ENCODE measurements around the gene PCGF2. TPM values are rescaled to one million over a fixed set of nuclear protein-coding genes. Genes with fewer than 3 reads are reported as not detected.

The PCGF2 gene
- total RNA-seq, 6 donors from 2014 or later: 14.6 to 51.7 (median 31.9) TPM

DNA sequence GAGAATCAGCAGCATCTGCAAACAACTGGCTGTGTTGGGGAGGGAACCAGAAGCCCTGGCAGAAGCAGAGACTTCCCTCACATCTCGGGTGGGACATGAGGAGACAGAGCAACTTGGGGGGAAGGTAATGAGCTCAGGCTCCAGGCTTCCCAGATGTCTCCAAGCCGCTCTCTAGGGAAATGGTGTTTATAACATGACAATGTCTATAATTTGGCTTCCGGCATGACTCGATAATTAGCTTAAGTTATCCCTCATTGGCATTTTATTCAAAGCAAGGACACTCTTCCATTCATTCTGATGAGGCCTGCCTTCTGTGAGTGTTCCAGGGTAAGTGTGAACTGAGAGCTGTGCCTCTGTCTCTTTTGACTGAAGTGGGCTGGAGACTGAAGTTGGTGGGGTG is 57.8 kb downstream of the PCGF2 start:
- H3K36me3 ChIP-seq: no peaks in the 10 kb centered on the region
- TF ChIP-seq EP300 (IDR thresholded peaks at IDR 0.05) (no peak), CTCF (IDR thresholded peaks at IDR 0.05) (no peak), POLR2AphosphoS5 (IDR thresholded peaks at IDR 0.05) (no peak), POLR2A (IDR thresholded peaks at IDR 0.05) (no peak)
- no peak for DNase-seq
- 79 to 82% methylated on average over 4 of the region's 4 CpGs for WGBS, 2 donors
- H3K4me1 ChIP-seq: peaks cover 5 to 19% (median 12%) of the 10 kb centered on the region in 4 donors
- H3K27me3 ChIP-seq: no peaks in the 10 kb centered on the region
- no peak overlapping the region for H3K4me3 ChIP-seq
- ATAC-seq (ENCODE audit: low FRiP score in 2 of 2): no peak
- H3K9me3 ChIP-seq: no peaks in the 10 kb centered on the region
- H3K27ac ChIP-seq: peak overlapping the region in 2 of 4 donors; percentile 17 to 48

DNA sequence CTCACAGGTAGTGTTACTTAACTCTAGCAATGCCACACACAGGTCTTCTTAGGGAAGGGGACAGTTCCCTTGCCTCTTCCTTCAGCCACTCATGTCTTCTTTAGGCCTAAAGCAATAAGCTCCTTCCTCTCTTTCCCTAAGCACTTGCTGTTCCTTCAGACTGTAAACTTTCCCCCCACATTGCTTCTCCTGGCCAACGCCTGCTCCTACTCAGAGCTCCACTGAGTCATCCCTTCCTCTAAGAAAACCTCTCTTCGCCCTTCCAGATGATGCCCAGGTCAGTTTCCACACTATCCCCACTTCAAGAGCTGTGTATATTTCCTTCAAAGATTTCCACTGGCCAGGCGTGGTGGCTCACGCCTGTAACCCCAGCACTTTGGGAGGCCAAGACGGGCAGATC is 60.9 kb downstream of the PCGF2 start:
- Histone ChIP-seq H3K27ac (no peak overlapping the region), H3K36me3 (no peaks in the 10 kb centered on the region), H3K9me3 (no peaks in the 10 kb centered on the region), H3K27me3 (no peaks in the 10 kb centered on the region), H3K4me3 (no peak overlapping the region), H3K4me1 (peaks cover 0 to 10% (median 0%) of the 10 kb centered on the region in 4 donors)
- WGBS, 2 donors: 90 to 94% methylated on average over 5 of the region's 5 CpGs
- ATAC-seq (ENCODE audit: low FRiP score in 2 of 2) (no peak), DNase-seq (no peak)
- TF ChIP-seq POLR2A (IDR thresholded peaks at IDR 0.05) (no peak), CTCF (IDR thresholded peaks at IDR 0.05) (no peak), POLR2AphosphoS5 (IDR thresholded peaks at IDR 0.05) (no peak)

GRCh38 chr17:38685491-38685890 is 62.6 kb downstream of the PCGF2 start:
- ATAC-seq (ENCODE audit: low FRiP score in 2 of 2) (peak; percentile 34 to 63), DNase-seq (peak; percentile 33 to 38)
- 74 to 87% methylated on average over 12 of the region's 12 CpGs for WGBS, 2 donors

More at GRCh38 chr17:38685491-38685890, 62.6 kb downstream of the PCGF2 start:
- H3K27me3 ChIP-seq: no peaks in the 10 kb centered on the region
- no peak overlapping the region for H3K27ac ChIP-seq
- no peaks in the 10 kb centered on the region for H3K4me1 ChIP-seq
- H3K36me3 ChIP-seq: no peaks in the 10 kb centered on the region
- no peak for TF ChIP-seq EP300 (IDR thresholded peaks at IDR 0.05)
- TF ChIP-seq POLR2A (IDR thresholded peaks at IDR 0.05): peak in 1 of 4 donors; percentile 15
- TF ChIP-seq CTCF (IDR thresholded peaks at IDR 0.05): no peak
- no peaks in the 10 kb centered on the region for H3K9me3 ChIP-seq
- no peak overlapping the region for H3K4me3 ChIP-seq

Small RNAs within 50 kb of the gene (small RNA-seq; reads per million reads assigned to genes)
- 0 reads per million in 4 donors for gene MIR4726
- 0 to 1.4 (median 0.03) reads per million in 4 donors for gene MIR4734
- 3.8 to 15.6 (median 6.2) reads per million in 4 donors for gene RNA5SP440
- 0 reads per million in 4 donors for gene RNU6-866P

Other genes with a start within 250 kb of the PCGF2 start
- gene SRCIN1, start 142.4 kb downstream of the PCGF2 start, total RNA-seq: 10 to 100 TPM in 2 of 6 donors, 1 to 10 TPM in 4; 1.6 to 16.6 (median 5.6) TPM
- 1 to 10 TPM; 1.1 to 2.3 (median 1.8) TPM for gene EPOP, start 73.4 kb downstream of the PCGF2 start, total RNA-seq
- gene MLLT6, start 43.1 kb downstream of the PCGF2 start, total RNA-seq: 100 to 1,000 TPM in 4 of 6 donors, 10 to 100 TPM in 2; 69.2 to 305 (median 122) TPM
- gene CISD3, start 18.0 kb downstream of the PCGF2 start, total RNA-seq: 10 to 100 TPM in 4 of 6 donors, 1 to 10 TPM in 2; 6.3 to 49.7 (median 15.9) TPM
- gene PSMB3, start 4.4 kb upstream of the PCGF2 start, total RNA-seq: 100 to 1,000 TPM in 2 of 6 donors, 10 to 100 TPM in 4; 61.8 to 157 (median 79.2) TPM
- 10 to 100 TPM; 36.3 to 67.1 (median 38.8) TPM for gene PIP4K2B, start 51.2 kb upstream of the PCGF2 start, total RNA-seq
- 100 to 1,000 TPM in 1 of 6 donors, 10 to 100 TPM in 5; 21.3 to 118 (median 29.5) TPM for gene CWC25, start 77.0 kb upstream of the PCGF2 start, total RNA-seq
- 1,000 to 10,000 TPM in 4 of 6 donors, 100 to 1,000 TPM in 2; 542 to 1,288 (median 1,062) TPM for gene RPL23, start 105.4 kb upstream of the PCGF2 start, total RNA-seq
- gene LASP1, start 121.7 kb upstream of the PCGF2 start, total RNA-seq: 100 to 1,000 TPM in 5 of 6 donors, 10 to 100 TPM in 1; 97.9 to 168 (median 149) TPM
- gene FBXO47, start 219.1 kb upstream of the PCGF2 start, total RNA-seq: not detected